ENCODE measurements around the gene NAT16. TPM values are rescaled to one million over a fixed set of nuclear protein-coding genes. Genes with fewer than 3 reads are reported as not detected.
A peak's percentile ranks its signal among the peaks of the same experiment; 100 is the strongest.

NAT16 gene
- total RNA-seq, 5 donors from 2014 or later (not counting 1 experiment from before 2014, with no cell fraction given) = not detected

DNA sequence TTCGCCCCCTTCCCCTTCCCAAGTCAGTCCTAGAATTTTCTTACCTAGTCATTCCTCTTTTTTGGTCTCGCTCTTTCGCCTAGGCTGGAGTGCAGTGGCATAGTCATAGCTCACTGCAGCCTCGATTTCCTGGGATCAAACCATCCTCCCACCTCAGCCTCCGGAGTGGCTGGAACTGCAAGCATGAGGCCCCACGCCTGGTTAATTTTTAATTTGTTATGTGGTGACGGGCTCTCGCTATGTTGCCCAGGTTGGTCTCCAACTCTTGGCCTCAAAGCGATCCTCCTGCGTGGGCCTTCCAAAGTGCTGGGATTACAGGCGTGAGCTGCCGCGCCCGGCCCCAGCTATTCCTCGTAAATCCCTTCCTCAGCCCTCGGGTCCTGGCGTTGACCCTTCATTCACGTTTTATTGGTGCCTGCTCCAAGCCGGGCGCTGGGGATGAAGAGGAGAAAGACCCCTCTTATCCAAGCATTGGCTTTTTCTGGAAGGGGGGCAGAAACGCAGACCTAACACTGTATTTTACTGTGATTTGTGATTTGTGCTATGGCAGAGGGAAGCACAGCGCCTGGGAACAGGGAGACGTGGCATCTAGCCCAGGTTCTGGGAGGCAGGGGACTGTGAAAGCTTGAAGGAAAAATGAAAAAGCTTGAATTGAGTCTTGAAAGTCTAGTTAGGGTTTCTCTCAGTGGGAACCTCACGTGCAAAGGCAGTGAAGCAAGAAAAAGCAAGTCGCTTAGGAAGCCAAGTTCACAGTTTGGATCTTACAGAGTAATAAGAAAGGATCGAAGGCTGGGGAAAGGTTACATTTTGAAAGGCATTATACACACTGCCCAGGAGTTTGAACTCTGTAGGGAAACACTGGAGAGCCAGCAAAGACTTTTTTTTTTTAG, 38.4 kb upstream of the NAT16 start:
- H3K27ac ChIP-seq (ENCODE audit: low read length) = peak overlapping the region; percentile 40
- H3K36me3 ChIP-seq (ENCODE audit: control insufficient read depth in 2 of 2, extremely low read depth in 1 of 2, insufficient read depth in 1 of 2, low read length in 1 of 2) = peaks cover 10 to 18% of the 10 kb centered on the region in 2 donors
- peak overlapping the region; percentile 88 to 95 for H3K4me3 ChIP-seq (ENCODE audit: control insufficient read depth in 1 of 2, extremely low read depth in 1 of 2, low read length in 1 of 2)
- ChIA-PET CTCF (interaction anchor here (0.5 to 4.6 kb wide), 14 partner anchors 14 to 513 kb away, joined by 3 to 39 read pairs (median 6); partner anchors contain the start of gene FIS1 (in 1 of the 2)), POLR2A (interaction anchor here in 1 of 2 donors (0.6 to 1.8 kb wide), 7 partner anchors 26 to 103 kb away, joined by 3 to 11 read pairs (median 3); partner anchors contain the start of genes FIS1, IFT22 and VGF)
- peaks cover 7 to 56% of the 10 kb centered on the region in 2 experiments for H3K4me1 ChIP-seq (ENCODE audit: control insufficient read depth in 1 of 2, extremely low read depth in 1 of 2, insufficient read depth in 2 of 2, low read length in 2 of 2)
- H3K9me3 Mint-ChIP-seq = no peaks in the 10 kb centered on the region
- H3K36me3 Mint-ChIP-seq = peaks cover 12% of the 10 kb centered on the region
- H3K27me3 Mint-ChIP-seq = no peaks in the 10 kb centered on the region
- H3K27ac Mint-ChIP-seq = peak overlapping the region; percentile 81 to 86
- no peaks in the 10 kb centered on the region for H3K9me3 ChIP-seq
- WGBS (ENCODE audit: insufficient coverage) = 15% methylated on average over 5 of the region's 26 CpGs
- peaks cover 45 to 57% (median 51%) of the 10 kb centered on the region in 3 donors for H3K4me1 Mint-ChIP-seq
- no peaks in the 10 kb centered on the region for H3K27me3 ChIP-seq (replicated peaks in 1 of 2; ENCODE audit: control insufficient read depth in 2 of 2, extremely low read depth in 1 of 2, insufficient read depth in 2 of 2, low read length in 1 of 2)
- ATAC-seq (replicated peaks in 1 of 4) (no peak), DNase-seq (no peak)
- H3K4me3 Mint-ChIP-seq = peak overlapping the region; percentile 90 to 96 (median 95)

GRCh38 chr7:101217388-101218235, 37.5 kb upstream of the NAT16 start, which contains the start of the genes PLOD3 and ZNHIT1:
PLOD3 (minus strand) TSS chr7:101217581; CDS start chr7:101217274, 307 bp downstream.
ZNHIT1 (plus strand) TSS chr7:101218165; CDS start chr7:101218196, 31 bp downstream.
- H3K27ac ChIP-seq (ENCODE audit: low read length) = peak within 1 kb of the TSS; percentile 77
- Mint-ChIP-seq H3K4me3 (peak within 1 kb of the TSS; percentile 90 to 96 (median 95)), H3K27me3 (no peaks in the 10 kb centered on the region), H3K4me1 (peaks cover 45 to 57% (median 51%) of the 10 kb centered on the region in 3 donors), H3K36me3 (peaks cover 12% of the 10 kb centered on the region), H3K9me3 (no peaks in the 10 kb centered on the region), H3K27ac (peak within 1 kb of the TSS; percentile 81 to 86)
- H3K36me3 ChIP-seq (ENCODE audit: control insufficient read depth in 2 of 2, extremely low read depth in 1 of 2, insufficient read depth in 1 of 2, low read length in 1 of 2) = peaks cover 5 to 15% of the 10 kb centered on the region in 2 donors
- ChIA-PET CTCF (interaction anchor here (0.5 to 4.6 kb wide), 17 partner anchors 9 to 512 kb away, joined by 3 to 39 read pairs (median 5); partner anchors contain the start of gene FIS1 (in 1 of the 2)), POLR2A (interaction anchor here in 1 of 2 donors (0.6 to 1.8 kb wide), 10 partner anchors 27 to 1809 kb away, joined by 3 to 11 read pairs (median 3); partner anchors contain the start of genes BUD31, FIS1, IFT22 and VGF)
- ATAC-seq (replicated peaks in 1 of 4) (peak; percentile 70 to 84 (median 74)), DNase-seq (peak; percentile 88 to 99 (median 94))
- H3K9me3 ChIP-seq = no peaks in the 10 kb centered on the region
- H3K4me3 ChIP-seq (ENCODE audit: control insufficient read depth in 1 of 2, extremely low read depth in 1 of 2, low read length in 1 of 2) = peak within 1 kb of the TSS; percentile 88 to 95
- no peaks in the 10 kb centered on the region for H3K27me3 ChIP-seq (replicated peaks in 1 of 2; ENCODE audit: control insufficient read depth in 2 of 2, extremely low read depth in 1 of 2, insufficient read depth in 2 of 2, low read length in 1 of 2)
- H3K4me1 ChIP-seq (ENCODE audit: control insufficient read depth in 1 of 2, extremely low read depth in 1 of 2, insufficient read depth in 2 of 2, low read length in 2 of 2) = peaks cover 7 to 56% of the 10 kb centered on the region in 2 experiments
- WGBS (ENCODE audit: insufficient coverage) = under 1% methylated on average over 48 of the region's 57 CpGs

- H3K9me3 Mint-ChIP-seq = no peaks in the 10 kb centered on the region
- peak in 3 of 4 experiments; percentile 10 to 13 (median 13) for ATAC-seq (replicated peaks in 1 of 4)
- H3K27ac Mint-ChIP-seq = peak overlapping the region; percentile 65 to 86
- peaks cover 8% of the 10 kb centered on the region for H3K36me3 Mint-ChIP-seq
- peaks cover 42 to 52% (median 47%) of the 10 kb centered on the region in 3 donors for H3K4me1 Mint-ChIP-seq
- CTCF ChIA-PET = interaction anchor here in 1 of 2 donors (0.7 to 4.6 kb wide), 3 partner anchors 27 to 120 kb away, joined by 3 to 39 read pairs (median 22); no protein-coding TSS in a partner anchor
- Histone ChIP-seq H3K27ac (ENCODE audit: low read length) (peak overlapping the region; percentile 77), H3K27me3 (replicated peaks in 1 of 2; ENCODE audit: control insufficient read depth in 2 of 2, extremely low read depth in 1 of 2, insufficient read depth in 2 of 2, low read length in 1 of 2) (no peaks in the 10 kb centered on the region), H3K4me1 (ENCODE audit: control insufficient read depth in 1 of 2, extremely low read depth in 1 of 2, insufficient read depth in 2 of 2, low read length in 2 of 2) (peaks cover 7 to 54% of the 10 kb centered on the region in 2 experiments), H3K9me3 (no peaks in the 10 kb centered on the region), H3K36me3 (ENCODE audit: control insufficient read depth in 2 of 2, extremely low read depth in 1 of 2, insufficient read depth in 1 of 2, low read length in 1 of 2) (peaks cover 4 to 16% of the 10 kb centered on the region in 2 donors), H3K4me3 (ENCODE audit: control insufficient read depth in 1 of 2, extremely low read depth in 1 of 2, low read length in 1 of 2) (peak overlapping the region; percentile 88 to 95)
- peak in 2 of 35 experiments; percentile 13 to 19 for DNase-seq
- peak overlapping the region; percentile 90 to 96 (median 95) for H3K4me3 Mint-ChIP-seq
- POLR2A ChIA-PET = interaction anchor here in 1 of 2 donors (0.6 to 0.7 kb wide), 3 partner anchors 36 to 1808 kb away, joined by 3 to 4 read pairs (median 3); partner anchors contain the start of gene BUD31
- no peaks in the 10 kb centered on the region for H3K27me3 Mint-ChIP-seq
- 4% methylated on average over 33 of the region's 34 CpGs for WGBS (ENCODE audit: insufficient coverage)
Observed at GRCh38 chr7:101216860-101217387, 36.8 kb upstream of the NAT16 start.

DNA sequence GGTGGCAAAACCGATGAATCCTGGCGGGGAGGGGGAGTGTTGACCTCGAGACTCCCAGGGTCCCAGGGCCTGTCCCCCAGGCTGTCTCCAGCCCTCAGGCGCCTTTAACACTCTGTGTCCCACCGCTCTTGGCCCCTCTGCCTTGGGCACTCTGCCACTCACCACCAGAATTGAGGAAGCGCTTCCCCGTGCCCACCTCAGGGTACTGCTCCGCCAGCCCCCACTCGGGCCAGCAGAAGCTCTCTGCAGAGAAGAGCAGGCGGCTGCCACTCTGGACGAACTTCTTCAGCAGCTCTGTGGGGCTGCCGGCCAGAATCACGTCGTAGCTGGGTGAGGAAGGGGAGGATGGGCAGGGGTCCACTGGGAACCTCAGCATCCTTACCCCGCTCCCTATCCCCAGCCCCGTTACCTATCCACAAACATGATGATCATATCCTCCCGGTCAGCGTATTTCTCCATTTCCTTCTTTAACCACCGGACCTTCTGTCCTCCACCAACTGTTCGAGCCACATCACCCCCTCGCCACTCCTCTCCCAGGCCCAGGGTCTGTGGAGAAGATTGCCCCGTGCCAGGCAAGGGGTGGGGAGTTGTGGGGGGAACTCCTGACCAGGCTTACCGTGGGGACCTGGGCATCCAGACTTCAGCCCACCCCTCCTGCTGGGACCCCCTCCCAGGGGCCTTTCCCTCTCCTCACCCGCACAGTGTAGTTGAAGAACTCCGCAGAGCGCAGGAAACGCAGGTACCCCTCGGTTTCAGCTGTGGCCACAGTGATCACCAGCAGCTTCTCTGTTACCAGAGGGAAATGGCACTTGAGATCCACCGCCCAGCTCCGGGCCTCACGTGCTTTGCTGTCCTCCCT, 36.1 kb upstream of the NAT16 start:
- no peaks in the 10 kb centered on the region for H3K27me3 ChIP-seq (replicated peaks in 1 of 2; ENCODE audit: control insufficient read depth in 2 of 2, extremely low read depth in 1 of 2, insufficient read depth in 2 of 2, low read length in 1 of 2)
- peak overlapping the region; percentile 88 to 95 for H3K4me3 ChIP-seq (ENCODE audit: control insufficient read depth in 1 of 2, extremely low read depth in 1 of 2, low read length in 1 of 2)
- DNase-seq (no peak), ATAC-seq (replicated peaks in 1 of 4) (no peak)
- H3K36me3 Mint-ChIP-seq = peaks cover 3% of the 10 kb centered on the region
- peaks cover 4 to 19% of the 10 kb centered on the region in 2 donors for H3K36me3 ChIP-seq (ENCODE audit: control insufficient read depth in 2 of 2, extremely low read depth in 1 of 2, insufficient read depth in 1 of 2, low read length in 1 of 2)
- peaks cover 35 to 47% (median 43%) of the 10 kb centered on the region in 3 donors for H3K4me1 Mint-ChIP-seq
- peak overlapping the region; percentile 65 to 86 for H3K27ac Mint-ChIP-seq
- 74% methylated on average over 10 of the region's 31 CpGs for WGBS (ENCODE audit: insufficient coverage)
- no peaks in the 10 kb centered on the region for H3K9me3 ChIP-seq
- no peaks in the 10 kb centered on the region for H3K27me3 Mint-ChIP-seq
- CTCF ChIA-PET = interaction anchor here (0.6 to 4.6 kb wide), 3 partner anchors 28 to 339 kb away, joined by 7 to 39 read pairs (median 22); no protein-coding TSS in a partner anchor
- H3K4me1 ChIP-seq (ENCODE audit: control insufficient read depth in 1 of 2, extremely low read depth in 1 of 2, insufficient read depth in 2 of 2, low read length in 2 of 2) = peaks cover 7 to 49% of the 10 kb centered on the region in 2 experiments
- H3K27ac ChIP-seq (ENCODE audit: low read length) = peak overlapping the region; percentile 32
- no peaks in the 10 kb centered on the region for H3K9me3 Mint-ChIP-seq
- peak overlapping the region; percentile 90 to 96 (median 95) for H3K4me3 Mint-ChIP-seq
- POLR2A ChIA-PET = interaction anchor here in 1 of 2 donors (0.7 kb wide), 1 partner anchor 661 kb away, joined by 3 read pairs; no protein-coding TSS in a partner anchor

DNA sequence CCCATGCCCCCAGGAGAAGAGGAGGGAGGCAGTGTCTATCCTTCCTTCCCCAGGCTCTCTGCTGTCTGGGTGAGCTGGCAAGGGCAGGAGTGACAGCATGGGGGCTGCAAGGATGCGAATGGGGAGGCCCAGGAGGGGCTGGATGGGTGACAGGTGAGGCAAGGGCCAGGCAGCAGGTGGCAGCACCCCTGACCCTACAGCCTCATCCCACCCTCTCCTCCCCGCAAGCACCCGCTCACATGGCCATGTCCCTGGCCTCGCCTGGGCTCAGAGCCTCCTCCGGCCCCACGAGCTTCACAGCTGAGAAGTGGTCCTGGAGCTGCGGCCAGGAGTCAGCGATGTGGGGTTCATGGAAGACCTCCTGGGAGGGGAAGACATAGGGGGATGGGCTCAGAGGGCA, 31.9 kb upstream of the NAT16 start:
- WGBS (ENCODE audit: insufficient coverage) = 93% methylated on average over 6 of the region's 8 CpGs
- H3K4me3 Mint-ChIP-seq = no peak overlapping the region

More for the DNA sequence above, 31.9 kb upstream of the NAT16 start:
- Mint-ChIP-seq H3K36me3 (peaks cover 14% of the 10 kb centered on the region), H3K27ac (no peak overlapping the region), H3K4me1 (peaks cover 8 to 14% (median 13%) of the 10 kb centered on the region in 3 donors), H3K9me3 (no peaks in the 10 kb centered on the region), H3K27me3 (no peaks in the 10 kb centered on the region)
- ChIA-PET CTCF (no interaction called here), POLR2A (no interaction called here)
- DNase-seq = no peak
- Histone ChIP-seq H3K27ac (ENCODE audit: low read length) (no peak overlapping the region), H3K36me3 (ENCODE audit: control insufficient read depth in 2 of 2, extremely low read depth in 1 of 2, insufficient read depth in 1 of 2, low read length in 1 of 2) (peaks cover 18 to 27% of the 10 kb centered on the region in 2 donors), H3K4me3 (ENCODE audit: control insufficient read depth in 1 of 2, extremely low read depth in 1 of 2, low read length in 1 of 2) (no peak overlapping the region), H3K27me3 (replicated peaks in 1 of 2; ENCODE audit: control insufficient read depth in 2 of 2, extremely low read depth in 1 of 2, insufficient read depth in 2 of 2, low read length in 1 of 2) (no peaks in the 10 kb centered on the region), H3K9me3 (no peaks in the 10 kb centered on the region), H3K4me1 (ENCODE audit: control insufficient read depth in 1 of 2, extremely low read depth in 1 of 2, insufficient read depth in 2 of 2, low read length in 2 of 2) (peaks cover 3 to 14% of the 10 kb centered on the region in 2 experiments)
- no peak for ATAC-seq (replicated peaks in 1 of 4)

All from T-cell (primary cell).